Measurements from ENCODE around the gene TSHZ2. TPM values are rescaled to one million over a fixed set of nuclear protein-coding genes. Genes with fewer than 3 reads are reported as not detected.

Gene TSHZ2
- total and polyA plus RNA-seq, 2 donors (not counting 1 experiment from before 2014, with no cell fraction given), result 1.00 to 5.7 TPM

GRCh38 chr20:53408691-53409446 lies 436.7 kb downstream of the TSHZ2 start:
- Mint-ChIP-seq H3K27ac (no peak overlapping the region), H3K27me3 (peaks cover 17% of the 10 kb centered on the region), H3K4me1 (peaks cover 5% of the 10 kb centered on the region), H3K9me3 (ENCODE audit: insufficient read depth) (no peaks in the 10 kb centered on the region), H3K4me3 (no peak overlapping the region)
- WGBS (ENCODE audit: insufficient coverage), result 95% methylated on average over 5 of the region's 11 CpGs
- H3K4me2 ChIP-seq (replicated peaks; ENCODE audit: low read depth, low read length, poor library complexity, severe bottlenecking), result no peak overlapping the region
- ChIA-PET POLR2A (no interaction called here), CTCF (interaction anchor here (0.5 to 0.7 kb wide), 2 partner anchors 27 to 1228 kb away, joined by 3 read pairs; no protein-coding TSS in a partner anchor)
- H3K4me1 ChIP-seq (ENCODE audit: control insufficient read depth in 2 of 2, insufficient read depth in 2 of 2, low read length in 2 of 2), result peaks cover 0 to 8% of the 10 kb centered on the region in 2 donors
- no peaks in the 10 kb centered on the region for H3K79me2 ChIP-seq (ENCODE audit: control insufficient read depth, insufficient read depth, low read length)
- no peak for DNase-seq
- ATAC-seq (ENCODE audit: low read depth), result no peak
- H3K27me3 ChIP-seq (replicated peaks in 1 of 4; ENCODE audit: control extremely low read depth in 1 of 4, control insufficient read depth in 3 of 4, insufficient read depth in 4 of 4, low read length in 3 of 4), result peaks cover 0 to 7% (median 0%) of the 10 kb centered on the region in 4 experiments
- no peak for TF ChIP-seq CTCF (IDR thresholded peaks at IDR 0.05)
- no peak for TF ChIP-seq EZH2 (IDR thresholded peaks at IDR 0.05; ENCODE audit: borderline replicate concordance, insufficient read depth, low read depth, low read length, poor library complexity, severe bottlenecking)
- no peak overlapping the region for H2AFZ ChIP-seq (ENCODE audit: insufficient read depth, low read depth, low read length, poor library complexity, severe bottlenecking)
- no peak overlapping the region for H3K9ac ChIP-seq (ENCODE audit: low read length)
- H3K4me3 ChIP-seq (ENCODE audit: control extremely low read depth in 1 of 5, extremely low read depth in 1 of 5, insufficient read depth in 1 of 5, low read depth in 2 of 5, low read length in 4 of 5), result no peak overlapping the region
- no peaks in the 10 kb centered on the region for H3K9me3 ChIP-seq (ENCODE audit: control extremely low read depth in 1 of 3, control insufficient read depth in 2 of 3, insufficient read depth in 1 of 3, low read length in 2 of 3)
- intact Hi-C loops (cut with micrococcal nuclease), result no loop called here
- H3K27ac ChIP-seq (ENCODE audit: low read length in 2 of 2), result no peak overlapping the region
- H4K20me1 ChIP-seq (ENCODE audit: control insufficient read depth, insufficient read depth, low read length, poor library complexity, severe bottlenecking), result no peaks in the 10 kb centered on the region
- no peaks in the 10 kb centered on the region for H3K36me3 ChIP-seq (replicated peaks in 1 of 2; ENCODE audit: control extremely low read depth in 1 of 2, control insufficient read depth in 1 of 2, extremely low read depth in 1 of 2, insufficient read depth in 2 of 2, low read length in 1 of 2)

DNA sequence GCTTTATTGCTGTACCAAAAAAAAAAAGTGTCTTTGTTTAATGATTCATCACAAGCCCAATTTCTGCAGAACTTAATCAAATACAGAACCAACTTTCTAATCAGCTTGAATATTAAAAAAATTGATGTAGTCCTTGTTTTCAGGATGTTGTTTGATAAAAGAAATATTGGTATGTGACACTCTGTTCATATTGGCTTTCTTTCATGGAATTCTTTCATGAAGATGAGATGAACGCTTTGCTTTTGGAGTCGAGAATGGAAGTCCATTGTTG lies 437.2 kb downstream of the TSHZ2 start:
- DNase-seq, result no peak
- Histone ChIP-seq H3K36me3 (replicated peaks in 1 of 2; ENCODE audit: control extremely low read depth in 1 of 2, control insufficient read depth in 1 of 2, extremely low read depth in 1 of 2, insufficient read depth in 2 of 2, low read length in 1 of 2) (no peaks in the 10 kb centered on the region), H3K9ac (ENCODE audit: low read length) (no peak overlapping the region), H4K20me1 (ENCODE audit: control insufficient read depth, insufficient read depth, low read length, poor library complexity, severe bottlenecking) (no peaks in the 10 kb centered on the region), H3K4me3 (ENCODE audit: control extremely low read depth in 1 of 5, extremely low read depth in 1 of 5, insufficient read depth in 1 of 5, low read depth in 2 of 5, low read length in 4 of 5) (no peak overlapping the region), H3K79me2 (ENCODE audit: control insufficient read depth, insufficient read depth, low read length) (no peaks in the 10 kb centered on the region), H2AFZ (ENCODE audit: insufficient read depth, low read depth, low read length, poor library complexity, severe bottlenecking) (no peak overlapping the region), H3K4me2 (replicated peaks; ENCODE audit: low read depth, low read length, poor library complexity, severe bottlenecking) (no peak overlapping the region), H3K9me3 (ENCODE audit: control extremely low read depth in 1 of 3, control insufficient read depth in 2 of 3, insufficient read depth in 1 of 3, low read length in 2 of 3) (no peaks in the 10 kb centered on the region), H3K4me1 (ENCODE audit: control insufficient read depth in 2 of 2, insufficient read depth in 2 of 2, low read length in 2 of 2) (peaks cover 0 to 8% of the 10 kb centered on the region in 2 donors), H3K27ac (ENCODE audit: low read length in 2 of 2) (no peak overlapping the region), H3K27me3 (replicated peaks in 1 of 4; ENCODE audit: control extremely low read depth in 1 of 4, control insufficient read depth in 3 of 4, insufficient read depth in 4 of 4, low read length in 3 of 4) (peaks cover 0 to 7% (median 0%) of the 10 kb centered on the region in 4 experiments)
- ChIA-PET POLR2A (no interaction called here), CTCF (interaction anchor here (0.7 kb wide), 1 partner anchor 1229 kb away, joined by 3 read pairs; no protein-coding TSS in a partner anchor)
- no peak for ATAC-seq (ENCODE audit: low read depth)
- Mint-ChIP-seq H3K4me3 (no peak overlapping the region), H3K27me3 (peaks cover 16% of the 10 kb centered on the region), H3K27ac (no peak overlapping the region), H3K9me3 (ENCODE audit: insufficient read depth) (no peaks in the 10 kb centered on the region), H3K4me1 (peaks cover 5% of the 10 kb centered on the region)
- WGBS (ENCODE audit: insufficient coverage), result 100% methylated on average over 2 of the region's 2 CpGs
- intact Hi-C loops (cut with micrococcal nuclease), result no loop called here
- TF ChIP-seq EZH2 (IDR thresholded peaks at IDR 0.05; ENCODE audit: borderline replicate concordance, insufficient read depth, low read depth, low read length, poor library complexity, severe bottlenecking) (no peak), CTCF (IDR thresholded peaks at IDR 0.05) (no peak)
